HCT116 (cell line): ENCODE measurements around the gene C2orf81. TPM values are rescaled to one million over a fixed set of nuclear protein-coding genes. Genes with fewer than 3 reads are reported as not detected.

Experiments used
- ATAC-seq: fragments of 200-7000 bp; cut with Tn5 transposase; 2 replicates; pipeline ENCODE4 v1.9.1; 2020; ENCODE audit warnings: mild to moderate bottlenecking, moderate library complexity
- BruUV-seq: library from RNA; stranded (reverse); fragments of 400-500 nt; replicated peaks from 2 replicates; lab custom pipeline; 2021; lab: Mats Ljungman, UMichigan
- CTCF ChIA-PET: fragments of 300-600 bp; sonication (Branson Sonifier 250); formaldehyde crosslinking; loops from one replicate; lab custom pipeline; 2021; ENCODE audit warnings: antibody characterized with exemption; lab: Charles Lee
- POLR2A ChIA-PET: fragments of 300-600, 350-600 bp; sonication (Branson Sonifier 250); formaldehyde crosslinking; loops from one replicate; lab custom pipeline; 2021; ENCODE audit warnings: antibody characterized with exemption; lab: Charles Lee
- RAD21 ChIA-PET, 2 experiments: fragments of 300-600 bp; sonication (Branson Sonifier 250); formaldehyde crosslinking; loops; one replicate each; lab custom pipeline; 2023; ENCODE audit warnings: low total read pairs in 2 of 2; ENCODE audit not compliant: uncharacterized antibody in 2 of 2, unreplicated experiment in 2 of 2, low non-redundant PET in 1 of 2; lab: Charles Lee
- DNase-seq: peaks from one replicate; pipeline ENCODE4 v3.0.0-alpha.2; 2010; ENCODE audit warnings: low read depth, low spot score
- H2AFZ ChIP-seq: fragments of 200-600 bp; shearing (Covaris generic), sonication (generic); 2 replicates; pipeline ENCODE4 v1.6.1; 2017; ENCODE audit warnings: low read depth, mixed run types, mixed read lengths, antibody characterized with exemption, low read length; ENCODE audit not compliant: poor library complexity, severe bottlenecking
- H3K27ac ChIP-seq: 2 replicates; pipeline ENCODE4 v1.5.1; 2012; ENCODE audit warnings: low read depth, low read length
- H3K27me3 ChIP-seq: fragments of 200-600 bp; sonication (generic); 2 replicates; pipeline ENCODE4 v1.6.1; 2016; ENCODE audit warnings: mixed run types, low read length, mixed read lengths; ENCODE audit not compliant: insufficient read depth
- H3K36me3 ChIP-seq, 2 experiments: fragments of 200-500 bp in 1 of 2; fragments of 200-600 bp in 1 of 2; sonication (Bioruptor generic) in 1 of 2; sonication (generic) in 1 of 2; 2 replicates each; pipeline versions ENCODE4 v1.5.1 to v1.6.1; 2014 to 2016; ENCODE audit warnings: low read length in 2 of 2, inconsistent platforms in 1 of 2, mixed read lengths in 1 of 2, mixed run types in 1 of 2; ENCODE audit not compliant: insufficient read depth in 2 of 2, control insufficient read depth in 1 of 2
- H3K4me1 ChIP-seq, 2 experiments: fragments of 200-600 bp in 1 of 2; sonication (generic) in 1 of 2; 2 replicates each; pipeline versions ENCODE4 v1.5.1 to v1.6.1; 2012 to 2017; ENCODE audit warnings: low read length in 2 of 2, inconsistent platforms in 1 of 2, mild to moderate bottlenecking in 1 of 2, mixed read lengths in 1 of 2, mixed run types in 1 of 2, moderate library complexity in 1 of 2; ENCODE audit not compliant: insufficient read depth in 2 of 2, control insufficient read depth in 1 of 2
- H3K4me2 ChIP-seq: fragments of 200-600 bp; sonication (generic); 2 replicates; pipeline ENCODE4 v1.6.1; 2017; ENCODE audit warnings: mixed run types, low read length, mixed read lengths
- H3K4me3 ChIP-seq, 2 experiments: fragments of 200-600 bp in 1 of 2; sonication (generic) in 1 of 2; replicated peaks in 1 of 2; 2 replicates each; pipeline ENCODE4 v1.5.1; 2011 to 2016; ENCODE audit warnings: low read length in 2 of 2, control low read depth in 1 of 2, low read depth in 1 of 2, mild to moderate bottlenecking in 1 of 2, mixed read lengths in 1 of 2, mixed run types in 1 of 2
- H3K79me2 ChIP-seq: fragments of 200-600 bp; sonication (generic); 2 replicates; pipeline ENCODE4 v1.6.1; 2017; ENCODE audit warnings: mild to moderate bottlenecking, mixed run types, low read length, moderate library complexity, mixed read lengths; ENCODE audit not compliant: insufficient read depth
- H3K9ac ChIP-seq: fragments of 200-600 bp; sonication (generic); 2 replicates; pipeline ENCODE4 v1.6.1; 2016; ENCODE audit warnings: low read length, mixed read lengths
- H3K9me2 ChIP-seq: fragments of 200-600 bp; sonication (generic), shearing (Covaris generic); 2 replicates; pipeline ENCODE4 v1.6.1; 2017; ENCODE audit warnings: mixed run types, mild to moderate bottlenecking, moderate library complexity; ENCODE audit not compliant: insufficient read depth
- H3K9me3 ChIP-seq, 2 experiments: fragments of 200-500 bp in 1 of 2; fragments of 200-600 bp in 1 of 2; sonication (Bioruptor generic) in 1 of 2; sonication (generic) in 1 of 2; 2 replicates each; pipeline ENCODE4 v1.6.1; 2014 to 2017; ENCODE audit warnings: low read length in 2 of 2, mixed read lengths in 2 of 2, inconsistent platforms in 1 of 2, low read depth in 1 of 2, mild to moderate bottlenecking in 1 of 2, mixed run types in 1 of 2, moderate library complexity in 1 of 2; ENCODE audit not compliant: control insufficient read depth in 1 of 2, insufficient read depth in 1 of 2
- H4K20me1 ChIP-seq: fragments of 200-600 bp; sonication (generic), shearing (Covaris generic); 2 replicates; pipeline ENCODE4 v1.6.1; 2017; ENCODE audit warnings: mixed run types, mild to moderate bottlenecking, moderate library complexity; ENCODE audit not compliant: insufficient read depth
- CBX3 ChIP-seq: IDR thresholded peaks from 2 replicates; pipeline ENCODE4 v1.6.1; 2012; ENCODE audit warnings: low read depth
- CEBPB ChIP-seq: IDR thresholded peaks from 2 replicates; pipeline ENCODE4 v1.6.1; 2012; ENCODE audit warnings: low read depth
- ELF1 ChIP-seq: IDR thresholded peaks from 2 replicates; pipeline ENCODE4 v1.6.1; 2012; ENCODE audit warnings: low read depth, borderline replicate concordance
- EZH2phosphoT487 ChIP-seq: fragments of 200-600 bp; IDR thresholded peaks from 2 replicates; pipeline ENCODE4 v1.6.1; 2018; ENCODE audit warnings: antibody characterized with exemption, borderline replicate concordance
- POLR2A ChIP-seq: IDR thresholded peaks from 2 replicates; pipeline ENCODE4 v1.7.0; 2011; ENCODE audit warnings: borderline replicate concordance; ENCODE audit not compliant: insufficient read depth, insufficient read length; ENCODE audit errors: extremely low read depth
- POLR2AphosphoS5 ChIP-seq: IDR thresholded peaks from 2 replicates; pipeline ENCODE4 v1.6.1; 2011; ENCODE audit warnings: mild to moderate bottlenecking, low read depth, low read length, moderate library complexity
- RAD21 ChIP-seq: IDR thresholded peaks from 2 replicates; pipeline ENCODE4 v1.6.1; 2012; ENCODE audit warnings: low read depth, mild to moderate bottlenecking
- REST ChIP-seq: IDR thresholded peaks from 2 replicates; pipeline ENCODE4 v1.6.1; 2012; ENCODE audit warnings: low read depth
- SRF ChIP-seq: IDR thresholded peaks from 2 replicates; pipeline ENCODE4 v1.6.1; 2012; ENCODE audit warnings: low read depth
- YY1 ChIP-seq: IDR thresholded peaks from 2 replicates; pipeline ENCODE4 v1.6.1; 2011; ENCODE audit warnings: low read length, low read depth, moderate library complexity, mild to moderate bottlenecking; ENCODE audit not compliant: insufficient replicate concordance; ENCODE audit errors: extremely low read depth
- ZBTB33 ChIP-seq: IDR thresholded peaks from 2 replicates; pipeline ENCODE4 v1.6.1; 2011; ENCODE audit warnings: mild to moderate bottlenecking, low read length, moderate library complexity; ENCODE audit not compliant: insufficient replicate concordance; ENCODE audit errors: extremely low read depth
- ZFX ChIP-seq: fragments of 450-650 bp; IDR thresholded peaks from 2 replicates; pipeline ENCODE4 v1.6.1; 2017
- intact Hi-C: fragments of 100-400 bp; cut with micrococcal nuclease; formaldehyde crosslinking; loops from 2 replicates; pipeline ENCODE4 v1.10.0; 2022
- total RNA-seq: library from RNA; stranded (reverse); gene quantifications from one replicate; pipeline ENCODE4 v1.2.1, GENCODE V29; 2021; ENCODE audit not compliant: unreplicated experiment
- TF ChIP-seq, protein P1 (sequence below): IDR thresholded peaks from 2 replicates; pipeline ENCODE4 v1.6.1; 2012

Gene C2orf81
- total RNA-seq, 1 experiment from 2014 or later = 6.5 TPM

DNA sequence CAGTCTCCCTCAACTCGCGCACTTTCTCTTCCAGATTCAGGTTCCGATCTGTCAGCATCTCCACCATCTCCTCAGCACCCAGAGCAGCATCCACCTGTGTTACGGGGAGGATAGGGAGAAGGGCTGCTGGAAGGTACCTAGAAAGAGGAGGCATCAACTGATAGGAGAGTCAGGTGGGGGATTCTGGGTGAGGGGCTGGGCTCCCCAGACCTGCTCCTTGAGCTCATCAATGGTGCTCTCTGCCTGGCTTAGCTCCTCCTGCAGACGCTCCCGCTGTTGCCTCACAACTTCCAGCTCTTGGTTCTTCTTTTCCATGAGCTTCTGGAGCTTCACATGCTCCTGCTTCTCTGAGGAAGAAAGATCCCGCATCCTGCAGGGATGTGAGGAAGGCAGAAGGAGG, 51.4 kb downstream of the C2orf81 start:
- H3K79me2 ChIP-seq = no peaks in the 10 kb centered on the region
- no peaks in the 10 kb centered on the region for H3K9me3 ChIP-seq
- no peak overlapping the region for H2AFZ ChIP-seq
- no peaks in the 10 kb centered on the region for H3K27me3 ChIP-seq
- H4K20me1 ChIP-seq = no peaks in the 10 kb centered on the region
- RAD21 ChIA-PET = no interaction called here
- H3K4me1 ChIP-seq = no peaks in the 10 kb centered on the region
- POLR2A ChIA-PET = no interaction called here
- H3K4me2 ChIP-seq = no peak overlapping the region
- H3K9ac ChIP-seq = no peak overlapping the region
- CTCF ChIA-PET = no interaction called here
- no TSS peak for BruUV-seq
- H3K9me2 ChIP-seq = no peaks in the 10 kb centered on the region
- no peak overlapping the region for H3K4me3 ChIP-seq
- TF ChIP-seq POLR2A = no peak
- no peak for TF ChIP-seq ELF1
- no peak for TF ChIP-seq ZFX
- TF ChIP-seq, protein P1, sequence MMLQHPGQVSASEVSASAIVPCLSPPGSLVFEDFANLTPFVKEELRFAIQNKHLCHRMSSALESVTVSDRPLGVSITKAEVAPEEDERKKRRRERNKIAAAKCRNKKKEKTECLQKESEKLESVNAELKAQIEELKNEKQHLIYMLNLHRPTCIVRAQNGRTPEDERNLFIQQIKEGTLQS = no peak
- no peak for TF ChIP-seq REST
- H3K36me3 ChIP-seq = peaks cover 4 to 38% of the 10 kb centered on the region in 2 experiments; a peak in 3 of 4 replicates
- DNase-seq (no peak), ATAC-seq (no peak)
- no peak overlapping the region for H3K27ac ChIP-seq
- intact Hi-C loops = no loop called here

- CTCF ChIA-PET = no interaction called here
- Histone ChIP-seq H3K4me1 (no peaks in the 10 kb centered on the region), H4K20me1 (no peaks in the 10 kb centered on the region), H3K27ac (no peak overlapping the region), H3K36me3 (peaks cover 4 to 46% of the 10 kb centered on the region in 2 experiments; a peak in 3 of 4 replicates), H3K4me2 (no peak overlapping the region), H3K27me3 (no peaks in the 10 kb centered on the region), H3K4me3 (no peak overlapping the region), H2AFZ (no peak overlapping the region), H3K9ac (no peak overlapping the region), H3K9me2 (no peaks in the 10 kb centered on the region), H3K9me3 (no peaks in the 10 kb centered on the region), H3K79me2 (no peaks in the 10 kb centered on the region)
- RAD21 ChIA-PET = no interaction called here
- intact Hi-C loops = no loop called here
- no peak for DNase-seq
- BruUV-seq = no TSS peak
- POLR2A ChIA-PET = no interaction called here
- no peak for ATAC-seq
- TF ChIP-seq CEBPB (no peak), POLR2AphosphoS5 (no peak), CBX3 (no peak), YY1 (no peak), RAD21 (no peak), ZFX (no peak), POLR2A (no peak), ZBTB33 (no peak), SRF (no peak), EZH2phosphoT487 (no peak)
- TF ChIP-seq, protein P1 = no peak
Measured at GRCh38 chr2:74368499-74368898, 52.9 kb downstream of the C2orf81 start.
